K562 (cell line): ENCODE results near the gene ATXN1. TPM values are rescaled to one million over a fixed set of nuclear protein-coding genes. Genes with fewer than 3 reads are reported as not detected.

Experiments
- ATAC-seq: fragments of 200-7000 bp; cut with Tn5 transposase; 3 replicates; pipeline ENCODE4 v1.9.1; 2020; ENCODE audit warnings: moderate library complexity
- BruUV-seq: library from RNA; stranded (reverse); fragments of 400-500 nt; replicated peaks from 2 replicates; lab custom pipeline; 2021; lab: Mats Ljungman, UMichigan
- CTCF ChIA-PET: fragments of 300-600 bp; formaldehyde crosslinking; extraction: SDS; loops from one replicate; lab custom pipeline; 2021; ENCODE audit warnings: low intra/inter-chr PET ratio; lab: Yijun Ruan, JAX
- POLR2A ChIA-PET: fragments of 300-600, 350-650 bp; sonication (Branson Sonifier 250); formaldehyde crosslinking; extraction: SDS; loops from one replicate; lab custom pipeline; 2021; ENCODE audit warnings: antibody characterized with exemption, inconsistent platforms; lab: Yijun Ruan, JAX
- DNase-seq, 4 experiments: peaks; one replicate each; pipeline versions ENCODE4 v3.0.0 to v3.0.0-alpha.2; 2011 to 2018; ENCODE audit warnings: low spot score in 3 of 4, mixed read lengths in 3 of 4; ENCODE audit errors: extremely low read depth in 1 of 4
- FAIRE-seq: peaks from 2 replicates; lab custom pipeline; 2011; peaks lifted over from hg19 to GRCh38; lab: Jason Lieb, UNC
- H2AFZ ChIP-seq: 2 replicates; pipeline ENCODE4 v1.6.0; 2011; ENCODE audit warnings: low read depth, low read length, control low read depth, inconsistent platforms
- H3K27ac ChIP-seq: fragments of 200-600 bp; 3 replicates; pipeline ENCODE4 v1.8.0; 2011; ENCODE audit warnings: low read depth, mild to moderate bottlenecking, control low read depth, inconsistent platforms, low read length, moderate library complexity, mixed read lengths; ENCODE audit errors: extremely low read depth
- H3K27me3 ChIP-seq, 2 experiments: fragments of 300-600 bp in 1 of 2; 2 replicates in 1 of 2; 3 replicates in 1 of 2; pipeline versions ENCODE4 v1.6.0 to v1.8.0; 2011; ENCODE audit warnings: inconsistent platforms in 2 of 2, low read length in 2 of 2, mild to moderate bottlenecking in 1 of 2, mixed read lengths in 1 of 2, moderate library complexity in 1 of 2; ENCODE audit not compliant: control insufficient read depth in 2 of 2, insufficient read depth in 2 of 2
- H3K36me3 ChIP-seq: fragments of 300-600 bp; 3 replicates; pipeline ENCODE4 v1.8.0; 2011; ENCODE audit warnings: mild to moderate bottlenecking, low read length, inconsistent platforms; ENCODE audit not compliant: control insufficient read depth, insufficient read depth
- H3K4me1 ChIP-seq, 2 experiments: fragments of 200-600 bp in 1 of 2; replicated peaks in 1 of 2; 2 replicates in 1 of 2; 3 replicates in 1 of 2; pipeline versions ENCODE4 v1.5.1 to v1.8.0; 2011; ENCODE audit warnings: inconsistent platforms in 2 of 2, low read length in 2 of 2, mild to moderate bottlenecking in 1 of 2, mixed read lengths in 1 of 2, moderate library complexity in 1 of 2; ENCODE audit not compliant: control insufficient read depth in 2 of 2, insufficient read depth in 2 of 2
- H3K4me2 ChIP-seq: 2 replicates; pipeline ENCODE4 v1.6.1; 2011; ENCODE audit warnings: low read length, control low read depth, inconsistent platforms, mixed read lengths; ENCODE audit not compliant: insufficient read depth
- H3K4me3 ChIP-seq: fragments of 200-600 bp; sonication (generic), shearing (Covaris generic); 2 replicates; pipeline ENCODE4 v1.5.1; 2016; ENCODE audit warnings: control low read depth, inconsistent platforms
- H3K79me2 ChIP-seq: fragments of 200-600 bp; 3 replicates; pipeline ENCODE4 v1.8.0; 2011; ENCODE audit warnings: low read length, inconsistent platforms; ENCODE audit not compliant: control insufficient read depth, insufficient read depth
- H3K9ac ChIP-seq, 2 experiments: 2 replicates each; pipeline versions ENCODE4 v1.6.0 to v1.6.1; 2011; ENCODE audit warnings: low read depth in 2 of 2, low read length in 2 of 2, control low read depth in 1 of 2, inconsistent platforms in 1 of 2, mild to moderate bottlenecking in 1 of 2, mixed read lengths in 1 of 2; ENCODE audit not compliant: insufficient read depth in 1 of 2
- H3K9me1 ChIP-seq: one replicate; pipeline ENCODE4 v1.6.0; 2011; ENCODE audit warnings: inconsistent platforms, mild to moderate bottlenecking, low read length, moderate library complexity; ENCODE audit not compliant: control insufficient read depth, insufficient read depth
- H3K9me3 ChIP-seq: replicated peaks from 2 replicates; pipeline ENCODE4 v1.5.1; 2011; ENCODE audit warnings: low read depth, low read length, inconsistent platforms; ENCODE audit not compliant: control insufficient read depth, insufficient read depth
- H4K20me1 ChIP-seq: replicated peaks from 2 replicates; pipeline ENCODE4 v1.6.1; 2011; ENCODE audit warnings: low read length, inconsistent platforms, mixed read lengths; ENCODE audit not compliant: control insufficient read depth, insufficient read depth
- ARID3A ChIP-seq: IDR thresholded peaks from 2 replicates; pipeline ENCODE4 v1.6.1; 2012; ENCODE audit warnings: low read depth, low read length, improper control_type of control experiment, borderline replicate concordance
- CBX5 ChIP-seq: IDR thresholded peaks from 2 replicates; pipeline ENCODE4 v1.6.1; 2014; ENCODE audit warnings: low read depth, borderline replicate concordance
- DNMT1 ChIP-seq: fragments of 450-650 bp; IDR thresholded peaks from 2 replicates; pipeline ENCODE4 v1.6.1; 2016; ENCODE audit warnings: antibody characterized with exemption, mild to moderate bottlenecking
- HLTF ChIP-seq: fragments of 450-650 bp; IDR thresholded peaks from 2 replicates; pipeline ENCODE4 v1.6.1; 2016
- MNT ChIP-seq, 2 experiments: fragments of 450-650 bp; conservative IDR thresholded peaks; 2 replicates each; pipeline ENCODE4 v1.6.1; 2017; ENCODE audit warnings: mild to moderate bottlenecking in 2 of 2, moderate library complexity in 2 of 2
- POLR2H ChIP-seq: IDR thresholded peaks from 2 replicates; pipeline ENCODE4 v1.6.1; 2016; ENCODE audit warnings: missing genetic modification characterization, low read depth, mild to moderate bottlenecking, control low read depth, missing compliant biosample characterization, moderate library complexity
- RBBP5 ChIP-seq: fragments of 200-600 bp; sonication (generic); IDR thresholded peaks from 2 replicates; pipeline ENCODE4 v1.6.1; 2012; ENCODE audit warnings: borderline replicate concordance, mild to moderate bottlenecking, low read length, control low read depth, inconsistent platforms; ENCODE audit not compliant: insufficient read depth, poor library complexity, severe bottlenecking
- XRCC4 ChIP-seq: IDR thresholded peaks from one replicate; pipeline ENCODE4 v1.6.1; 2011; ENCODE audit not compliant: insufficient read depth, insufficient read length; ENCODE audit errors: extremely low read depth
- ZBTB34 ChIP-seq: fragments of 250-450 bp; sonication (Bioruptor Pico); IDR thresholded peaks from 2 replicates; pipeline ENCODE4 v1.8.0; 2021; ENCODE audit warnings: mild to moderate bottlenecking, moderate library complexity
- ZNF121 ChIP-seq: sonication (generic); formaldehyde crosslinking; conservative IDR thresholded peaks from 2 replicates; pipeline ENCODE4 v1.8.0; 2022; ENCODE audit warnings: missing genetic modification reagents
- WGBS: fragments of 100-300 bp; shearing (Covaris generic); methylation state at CpG from one replicate; pipeline ENCODE4 v1.1.6; 2016; ENCODE audit warnings: low coverage, mixed read lengths; ENCODE audit not compliant: insufficient coverage; ENCODE audit errors: missing lambda C conversion rate; 5-methylcytosine and 5-hydroxymethylcytosine counted together
- in situ Hi-C: fragments of 300-500 bp; cut with MboI; formaldehyde crosslinking; loops from 4 replicates; pipeline ENCODE4 v1.15.0; 2018; ENCODE audit warnings: inconsistent platforms, mixed read lengths
- intact Hi-C: fragments of 100-400 bp; cut with micrococcal nuclease; formaldehyde crosslinking; loops from 2 replicates; pipeline ENCODE4 v1.14.2; 2022
- polyA plus RNA-seq, 8 experiments: library from polyadenylated mRNA; depleted of rRNA in 4 of 8; stranded (reverse) in 5 of 8; unstranded in 3 of 8; fragments of >200 nt; fragmentation: Nextera tagmentation in 2 of 8; fragmentation: Illumina TruSeq in 1 of 8; extraction: Ambion mirVana in 2 of 8; extraction: Trizol in 1 of 8; gene quantifications; 2 replicates each; pipeline versions ENCODE4 v1.2.1 to v1.2.3, GENCODE V29; 2011 to 2014; ENCODE audit warnings: inconsistent platforms in 1 of 8, missing spikeins in 1 of 8
- total RNA-seq, 7 experiments: library from RNA; depleted of rRNA in 6 of 7; stranded (reverse); fragments of >200 nt in 6 of 7; fragmentation: Illumina TruSeq in 2 of 7; extraction: Trizol in 2 of 7; gene quantifications; 2 replicates each; pipeline versions ENCODE4 v1.2.1 to v1.2.3, GENCODE V29; 2011 to 2021; ENCODE audit warnings: low replicate concordance in 1 of 7

The ATXN1 gene
- total and polyA plus RNA-seq, 9 of the 15 experiments (the other 6 are each of a cell fraction or from before 2014, with no cell fraction given) = under 0.01 to 1.2 (median 0.58) TPM

- in situ Hi-C loops (no loop called here), intact Hi-C loops (loop anchor here (10.0 kb wide), 1 partner anchor 584 kb away; no protein-coding TSS in a partner anchor)
- TF ChIP-seq POLR2H (tag) (no peak), CBX5 (no peak), RBBP5 (no peak), ZBTB34 (CRISPR knock-in tag) (no peak), HLTF (no peak), DNMT1 (no peak), MNT (conservative IDR thresholded peaks at IDR 0.05) (no peak), ZNF121 (CRISPR knock-in tag) (no peak), ARID3A (no peak), XRCC4 (no peak)
- FAIRE-seq (no peak), DNase-seq (no peak), ATAC-seq (no peak)
- H3K9me3 ChIP-seq = no peaks in the 10 kb centered on the region
- no peak overlapping the region for H2AFZ ChIP-seq
- H3K4me2 ChIP-seq = no peak overlapping the region
- H3K9ac ChIP-seq = no peak overlapping the region
- H3K79me2 ChIP-seq = peaks cover 6% of the 10 kb centered on the region; the same call in 2 of the 3 replicates
- BruUV-seq = no TSS peak
- H4K20me1 ChIP-seq = 0 out of 2 replicates have a peak, but pooled peaks cover 6% of the 10 kb centered on the region
- H3K9me1 ChIP-seq = peaks cover 7% of the 10 kb centered on the region
- no peaks in the 10 kb centered on the region for H3K27me3 ChIP-seq
- H3K27ac ChIP-seq = no peak overlapping the region
- peaks cover 15 to 19% of the 10 kb centered on the region in 2 experiments for H3K4me1 ChIP-seq
- POLR2A ChIA-PET = interaction anchor here (1.4 to 5.6 kb wide), 2 partner anchors 10 to 13 kb away, joined by 5 to 57 read pairs; no protein-coding TSS in a partner anchor
- H3K4me3 ChIP-seq = no peak overlapping the region
- WGBS = 84% methylated on average over 5 of the region's 5 CpGs
- CTCF ChIA-PET = no interaction called here
- H3K36me3 ChIP-seq = peaks cover 86% of the 10 kb centered on the region
Observed at GRCh38 chr6:16279243-16279642, 482.0 kb downstream of the ATXN1 start.
